Peyer's patch (tissue), 4 donors: ENCODE results near the gene CLCNKA.

Source experiments
- POLR2A ChIP-seq, 2 donors: fragments of 450-650 bp; IDR thresholded peaks; one replicate each; pipeline ENCODE4 v1.5.1; 2017; ENCODE audit warnings: antibody characterized with exemption in 2 of 2, mild to moderate bottlenecking in 2 of 2, moderate library complexity in 2 of 2
- TF ChIP-seq, protein P1 (sequence below), 6 experiments: fragments of 450-650 bp in 4 of 6; fragments of 200-600 bp in 2 of 6; sonication (generic) in 1 of 6; IDR thresholded peaks; one replicate each; pipeline ENCODE4 v1.5.1; 2017 to 2019; ENCODE audit warnings: antibody characterized with exemption in 6 of 6, mild to moderate bottlenecking in 3 of 6, moderate library complexity in 1 of 6

GRCh38 chr1:16067933-16068332 lies 46.1 kb downstream of the CLCNKA start:
- TF ChIP-seq, protein P1, sequence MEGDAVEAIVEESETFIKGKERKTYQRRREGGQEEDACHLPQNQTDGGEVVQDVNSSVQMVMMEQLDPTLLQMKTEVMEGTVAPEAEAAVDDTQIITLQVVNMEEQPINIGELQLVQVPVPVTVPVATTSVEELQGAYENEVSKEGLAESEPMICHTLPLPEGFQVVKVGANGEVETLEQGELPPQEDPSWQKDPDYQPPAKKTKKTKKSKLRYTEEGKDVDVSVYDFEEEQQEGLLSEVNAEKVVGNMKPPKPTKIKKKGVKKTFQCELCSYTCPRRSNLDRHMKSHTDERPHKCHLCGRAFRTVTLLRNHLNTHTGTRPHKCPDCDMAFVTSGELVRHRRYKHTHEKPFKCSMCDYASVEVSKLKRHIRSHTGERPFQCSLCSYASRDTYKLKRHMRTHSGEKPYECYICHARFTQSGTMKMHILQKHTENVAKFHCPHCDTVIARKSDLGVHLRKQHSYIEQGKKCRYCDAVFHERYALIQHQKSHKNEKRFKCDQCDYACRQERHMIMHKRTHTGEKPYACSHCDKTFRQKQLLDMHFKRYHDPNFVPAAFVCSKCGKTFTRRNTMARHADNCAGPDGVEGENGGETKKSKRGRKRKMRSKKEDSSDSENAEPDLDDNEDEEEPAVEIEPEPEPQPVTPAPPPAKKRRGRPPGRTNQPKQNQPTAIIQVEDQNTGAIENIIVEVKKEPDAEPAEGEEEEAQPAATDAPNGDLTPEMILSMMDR (IDR thresholded peaks at IDR 0.05) = no peak
- TF ChIP-seq POLR2A (IDR thresholded peaks at IDR 0.05) = no peak
